GM13976 (cell line): ENCODE data around the gene ZNF543.

Experiments
- DNase-seq: peaks from one replicate; pipeline ENCODE4 v3.0.0; 2012; ENCODE audit warnings: low spot score
- in situ Hi-C: fragments of 300-500 bp; cut with MboI; formaldehyde crosslinking; loops from one replicate; pipeline ENCODE4 v1.12.0; 2022; ENCODE audit warnings: low sequenced_read_pairs, mixed read lengths, inconsistent platforms; ENCODE audit not compliant: unreplicated experiment
- TF ChIP-seq, protein P1 (sequence below): IDR thresholded peaks from 2 replicates; pipeline ENCODE4 v1.5.1; 2012; ENCODE audit warnings: borderline replicate concordance, mild to moderate bottlenecking; ENCODE audit not compliant: insufficient read depth; ENCODE audit errors: extremely low read depth, missing control alignments, control extremely low read depth

Gene ZNF543

DNA sequence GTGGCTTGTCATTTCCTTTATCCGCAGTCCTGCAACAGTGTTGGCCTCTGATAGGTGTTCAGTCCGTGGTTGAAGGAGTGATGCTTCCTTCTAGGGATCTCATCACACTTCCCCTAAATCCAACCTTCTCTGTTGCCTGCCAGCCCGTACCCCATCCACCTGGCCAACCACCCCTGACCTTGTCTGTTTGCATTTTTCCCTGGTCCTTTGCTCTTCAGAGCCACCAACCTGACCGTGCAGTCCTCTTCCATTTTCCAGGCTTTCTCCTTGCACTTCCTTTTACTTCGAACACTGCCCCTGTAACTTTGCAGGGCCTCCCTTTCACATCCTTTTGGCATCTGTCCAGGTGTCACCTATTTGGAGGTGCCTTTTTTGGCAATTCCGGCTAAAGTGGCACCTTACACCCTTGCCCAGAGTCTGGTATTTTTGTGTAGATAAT lies 39.3 kb upstream of the ZNF543 start:
- in situ Hi-C loops = no loop called here
- DNase-seq = peak; percentile 27
- TF ChIP-seq, protein P1, sequence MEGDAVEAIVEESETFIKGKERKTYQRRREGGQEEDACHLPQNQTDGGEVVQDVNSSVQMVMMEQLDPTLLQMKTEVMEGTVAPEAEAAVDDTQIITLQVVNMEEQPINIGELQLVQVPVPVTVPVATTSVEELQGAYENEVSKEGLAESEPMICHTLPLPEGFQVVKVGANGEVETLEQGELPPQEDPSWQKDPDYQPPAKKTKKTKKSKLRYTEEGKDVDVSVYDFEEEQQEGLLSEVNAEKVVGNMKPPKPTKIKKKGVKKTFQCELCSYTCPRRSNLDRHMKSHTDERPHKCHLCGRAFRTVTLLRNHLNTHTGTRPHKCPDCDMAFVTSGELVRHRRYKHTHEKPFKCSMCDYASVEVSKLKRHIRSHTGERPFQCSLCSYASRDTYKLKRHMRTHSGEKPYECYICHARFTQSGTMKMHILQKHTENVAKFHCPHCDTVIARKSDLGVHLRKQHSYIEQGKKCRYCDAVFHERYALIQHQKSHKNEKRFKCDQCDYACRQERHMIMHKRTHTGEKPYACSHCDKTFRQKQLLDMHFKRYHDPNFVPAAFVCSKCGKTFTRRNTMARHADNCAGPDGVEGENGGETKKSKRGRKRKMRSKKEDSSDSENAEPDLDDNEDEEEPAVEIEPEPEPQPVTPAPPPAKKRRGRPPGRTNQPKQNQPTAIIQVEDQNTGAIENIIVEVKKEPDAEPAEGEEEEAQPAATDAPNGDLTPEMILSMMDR = no peak

DNA sequence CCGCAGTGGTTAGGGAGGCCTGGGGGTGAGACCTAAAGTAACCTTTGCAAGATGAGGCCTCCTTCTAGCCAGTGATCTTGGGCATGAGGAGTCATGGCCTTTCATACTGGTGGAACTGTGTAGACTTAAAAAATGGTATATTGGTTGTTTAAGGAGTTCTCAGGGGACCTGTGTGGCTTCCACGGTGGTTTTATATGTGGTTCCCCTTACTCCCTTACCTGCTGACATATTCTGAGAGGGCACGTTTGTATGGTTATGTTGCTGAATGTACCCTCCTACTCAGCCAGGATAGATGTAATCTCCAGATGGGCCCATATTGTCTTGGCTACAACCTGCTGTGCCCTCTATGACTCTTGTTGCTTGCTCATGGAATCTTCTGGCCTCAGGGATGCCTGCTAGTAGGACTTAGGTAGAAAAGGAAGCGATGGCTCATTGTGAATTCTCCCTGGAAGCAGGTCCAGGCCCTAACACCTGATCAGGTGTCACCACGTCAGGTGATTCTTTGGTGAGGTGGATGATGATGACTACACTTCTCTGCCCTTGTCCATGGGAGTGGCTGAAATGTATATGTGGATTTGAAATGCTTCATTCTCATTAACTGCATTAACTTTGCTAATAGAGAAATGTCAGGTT lies 38.1 kb upstream of the ZNF543 start:
- in situ Hi-C loops = no loop called here
- peak; percentile 24 for DNase-seq
- TF ChIP-seq, protein P1 = no peak

DNA sequence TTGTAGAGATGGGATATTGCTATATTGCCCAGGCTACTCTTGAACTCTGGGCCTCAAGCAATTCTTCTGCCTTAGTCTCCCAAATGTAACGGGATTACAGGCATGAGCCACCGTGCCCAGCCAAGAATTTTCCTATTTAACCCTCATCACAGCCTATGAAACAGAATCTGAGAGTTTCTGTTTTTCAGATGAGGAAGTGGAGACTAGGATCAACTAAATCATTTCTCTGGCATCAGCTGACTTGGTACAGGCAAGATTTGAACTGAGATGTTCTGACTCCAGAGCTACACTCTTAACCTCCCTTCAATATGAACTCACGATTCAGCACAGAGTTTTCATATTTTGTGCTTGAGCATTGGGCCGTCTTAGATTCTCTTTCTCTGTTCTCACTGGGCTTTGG lies 31.9 kb upstream of the ZNF543 start:
- TF ChIP-seq, protein P1 = no peak
- DNase-seq = no peak
- in situ Hi-C loops = no loop called here

DNA sequence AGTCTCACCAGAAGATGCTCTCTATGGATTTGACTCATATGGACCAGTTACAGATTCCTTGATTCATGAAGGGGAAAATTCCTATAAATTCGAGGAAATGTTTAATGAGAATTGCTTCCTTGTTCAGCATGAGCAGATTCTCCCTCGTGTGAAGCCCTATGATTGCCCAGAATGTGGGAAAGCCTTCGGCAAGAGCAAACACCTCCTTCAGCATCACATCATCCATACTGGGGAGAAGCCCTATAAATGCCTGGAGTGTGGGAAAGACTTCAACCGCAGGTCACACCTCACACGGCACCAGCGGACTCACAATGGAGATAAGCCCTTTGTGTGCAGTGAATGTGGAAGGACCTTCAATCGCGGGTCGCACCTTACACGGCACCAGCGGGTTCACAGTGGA lies 29.3 kb upstream of the ZNF543 start:
- in situ Hi-C loops = no loop called here
- TF ChIP-seq, protein P1 = no peak
- no peak for DNase-seq

DNA sequence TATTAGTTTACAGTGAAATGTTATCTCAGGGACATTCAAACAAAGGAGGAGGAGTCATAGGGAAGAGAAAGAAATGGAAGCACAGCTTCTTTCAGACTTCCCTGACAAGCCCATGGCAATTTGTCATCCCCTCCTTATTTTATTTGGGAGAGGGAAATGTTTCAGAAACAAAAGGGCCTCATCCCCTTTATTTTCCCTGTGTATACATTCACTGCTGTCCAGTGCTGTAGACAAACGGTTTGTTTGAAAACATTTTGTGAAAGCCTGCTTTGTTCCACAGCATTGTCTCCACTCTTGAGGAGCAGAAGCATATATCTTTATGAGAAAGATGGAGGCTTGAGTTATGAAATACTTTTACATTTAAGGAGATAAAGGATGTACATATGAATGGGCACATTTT lies 27.7 kb upstream of the ZNF543 start:
- TF ChIP-seq, protein P1 = no peak
- in situ Hi-C loops = no loop called here
- DNase-seq = no peak

DNA sequence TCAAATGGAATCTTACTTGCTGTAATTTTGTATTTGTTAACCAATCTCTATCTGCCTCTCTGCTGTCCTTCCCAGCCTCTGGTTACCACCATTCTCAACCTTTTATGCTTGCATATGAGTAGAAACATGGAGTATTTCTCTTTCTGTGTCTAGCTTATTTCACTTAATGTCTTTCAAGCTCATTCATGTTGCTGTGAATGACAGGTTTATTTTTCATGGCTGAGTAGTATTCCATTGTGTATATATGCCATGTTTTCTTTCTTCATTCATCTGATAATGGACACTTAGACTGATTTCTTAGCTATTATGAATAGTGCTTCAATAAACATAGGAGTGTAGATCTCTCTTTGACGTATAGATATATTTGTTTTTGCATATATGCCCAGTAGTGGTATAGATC lies 26.6 kb upstream of the ZNF543 start:
- DNase-seq = no peak
- TF ChIP-seq, protein P1 = no peak
- in situ Hi-C loops = no loop called here

DNA sequence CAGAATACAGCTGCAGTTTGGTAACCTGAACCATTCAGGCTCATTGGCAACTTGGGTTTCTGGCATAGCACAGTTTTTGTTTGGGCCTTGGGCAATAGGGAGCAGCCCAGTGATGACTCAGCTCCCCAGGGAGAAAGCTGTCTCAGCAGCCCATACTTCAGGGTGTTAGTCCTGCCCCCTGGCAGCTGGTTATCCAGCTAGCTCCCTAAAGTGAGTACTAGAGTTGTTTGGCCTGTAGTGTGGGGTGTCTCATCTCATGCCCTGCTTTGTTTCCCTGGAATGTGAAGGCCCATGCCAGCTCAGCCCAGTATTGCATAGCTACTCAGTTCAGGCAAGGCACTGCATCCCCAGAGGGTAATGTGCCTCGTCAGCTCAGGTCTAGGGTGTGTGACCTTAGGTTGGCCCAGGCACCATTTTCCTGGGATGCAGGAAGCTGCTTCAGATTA lies 18.2 kb upstream of the ZNF543 start:
- no peak for DNase-seq
- TF ChIP-seq, protein P1 = no peak

More for the DNA sequence above, 18.2 kb upstream of the ZNF543 start:
- in situ Hi-C loops = no loop called here
